C4-2B (cell line): ENCODE results near the gene SRPX2.

Experiments used
- CTCF ChIP-seq: fragments of 450-650 bp; conservative IDR thresholded peaks from 2 replicates; pipeline ENCODE4 v1.5.1; 2017; ENCODE audit warnings: mild to moderate bottlenecking
- ZFX ChIP-seq: fragments of 450-650 bp; IDR thresholded peaks from 2 replicates; pipeline ENCODE4 v1.6.1; 2017

DNA sequence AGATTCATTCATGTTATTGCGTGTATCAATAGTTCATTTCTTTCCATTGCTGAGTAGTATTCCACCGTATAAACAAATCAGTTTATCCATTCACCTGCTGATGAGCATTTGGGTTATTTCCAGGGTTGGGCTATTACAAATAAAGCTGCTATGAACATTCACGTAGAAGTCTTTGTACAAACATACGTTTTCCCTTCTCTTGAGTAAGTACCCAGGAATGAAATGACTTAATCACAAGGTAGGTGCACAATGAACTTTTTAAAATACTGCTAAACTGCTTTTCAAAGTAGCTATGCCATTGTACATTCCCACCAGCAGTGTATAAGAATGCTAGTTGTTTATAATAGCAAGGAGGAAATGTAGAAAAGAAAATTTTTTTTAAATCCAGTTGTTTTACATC, 52.0 kb downstream of the SRPX2 start:
- TF ChIP-seq CTCF = no peak
- TF ChIP-seq ZFX = no peak
